ENCODE measurements around the gene INTS1.

INTS1 gene

GRCh38 chr7:1542329-1542728, 38.1 kb upstream of the INTS1 start:
- Histone ChIP-seq H3K4me1 (ENCODE audit: low read depth, poor library complexity, severe bottlenecking) (no peaks in the 10 kb centered on the region), H3K79me2 (ENCODE audit: insufficient read depth, low read depth) (peaks cover 9% of the 10 kb centered on the region; the same call in 1 of the 2 replicates), H3K27ac (no peak overlapping the region), H3K36me3 (ENCODE audit: insufficient read depth) (no peaks in the 10 kb centered on the region), H3K4me3 (IDR thresholded peaks at IDR 0.05; ENCODE audit: insufficient read depth, low read depth, low read length) (no peak overlapping the region), H3K27me3 (ENCODE audit: insufficient read depth, low read depth) (no peaks in the 10 kb centered on the region), H4K20me1 (ENCODE audit: insufficient read depth) (no peaks in the 10 kb centered on the region), H2AFZ (ENCODE audit: low read depth) (no peak overlapping the region), H3K9ac (no peak overlapping the region), H3K4me2 (no peak overlapping the region)
- no peak for TF ChIP-seq CTCF (conservative IDR thresholded peaks at IDR 0.05; ENCODE audit: low read depth, low read length)

DNA sequence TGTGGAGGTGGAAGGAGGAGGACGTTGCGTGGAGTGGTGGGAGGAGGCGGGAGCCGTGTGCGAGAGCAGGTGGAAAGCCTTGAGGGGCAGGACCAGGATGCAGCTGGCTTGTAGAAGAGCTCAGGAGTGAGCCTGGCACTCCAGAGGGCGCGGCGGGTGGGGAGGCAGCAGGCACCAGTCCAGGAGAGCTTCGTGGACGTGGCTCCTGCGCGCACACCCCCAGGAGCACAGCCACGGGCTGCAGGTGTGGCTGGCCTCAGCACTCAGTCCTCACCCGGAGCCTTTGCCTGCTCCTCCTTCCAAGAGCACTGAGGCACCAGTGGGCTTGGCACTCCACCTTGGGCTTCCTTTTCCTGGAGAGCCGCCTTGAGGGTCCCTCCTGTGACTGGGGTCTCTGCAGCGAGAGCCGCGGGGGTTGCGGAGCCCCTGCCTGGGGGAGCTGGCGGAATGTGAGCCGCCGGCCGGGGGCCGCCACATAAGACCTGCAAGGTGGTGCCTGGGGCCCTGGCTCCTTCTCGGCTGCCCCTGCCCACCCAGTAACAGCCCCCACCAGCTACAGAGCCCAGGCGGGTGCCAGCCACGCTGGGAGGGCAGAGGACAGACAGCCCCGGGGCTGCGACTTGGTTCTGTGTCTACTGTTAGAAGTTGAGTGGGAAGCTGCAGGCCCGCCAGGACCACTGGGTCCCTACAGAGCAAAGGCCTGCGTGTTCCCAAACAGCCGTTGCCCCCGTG, 37.4 kb upstream of the INTS1 start:
- no peak overlapping the region for H3K9ac ChIP-seq
- no peak overlapping the region for H3K4me2 ChIP-seq
- no peak for TF ChIP-seq CTCF (conservative IDR thresholded peaks at IDR 0.05; ENCODE audit: low read depth, low read length)
- no peaks in the 10 kb centered on the region for H3K27me3 ChIP-seq (ENCODE audit: insufficient read depth, low read depth)
- no peaks in the 10 kb centered on the region for H4K20me1 ChIP-seq (ENCODE audit: insufficient read depth)
- H3K4me3 ChIP-seq (IDR thresholded peaks at IDR 0.05; ENCODE audit: insufficient read depth, low read depth, low read length), result no peak overlapping the region
- peaks cover 16% of the 10 kb centered on the region; the same call in 1 of the 2 replicates for H3K79me2 ChIP-seq (ENCODE audit: insufficient read depth, low read depth)
- no peak overlapping the region for H2AFZ ChIP-seq (ENCODE audit: low read depth)
- no peaks in the 10 kb centered on the region for H3K36me3 ChIP-seq (ENCODE audit: insufficient read depth)
- H3K4me1 ChIP-seq (ENCODE audit: low read depth, poor library complexity, severe bottlenecking), result no peaks in the 10 kb centered on the region
- no peak overlapping the region for H3K27ac ChIP-seq

GRCh38 chr7:1540776-1541271, 36.6 kb upstream of the INTS1 start:
- H3K79me2 ChIP-seq (ENCODE audit: insufficient read depth, low read depth), result peaks cover 22% of the 10 kb centered on the region; the same call in 1 of the 2 replicates
- H3K4me3 ChIP-seq (IDR thresholded peaks at IDR 0.05; ENCODE audit: insufficient read depth, low read depth, low read length), result no peak overlapping the region
- no peak for TF ChIP-seq CTCF (conservative IDR thresholded peaks at IDR 0.05; ENCODE audit: low read depth, low read length)
- no peaks in the 10 kb centered on the region for H4K20me1 ChIP-seq (ENCODE audit: insufficient read depth)
- no peak overlapping the region for H2AFZ ChIP-seq (ENCODE audit: low read depth)
- no peaks in the 10 kb centered on the region; the same call in 1 of the 2 replicates for H3K36me3 ChIP-seq (ENCODE audit: insufficient read depth)
- no peak overlapping the region for H3K27ac ChIP-seq
- no peaks in the 10 kb centered on the region for H3K27me3 ChIP-seq (ENCODE audit: insufficient read depth, low read depth)
- H3K4me2 ChIP-seq, result no peak overlapping the region
- no peak overlapping the region for H3K9ac ChIP-seq
- no peaks in the 10 kb centered on the region for H3K4me1 ChIP-seq (ENCODE audit: low read depth, poor library complexity, severe bottlenecking)

GRCh38 chr7:1539882-1540775, 35.9 kb upstream of the INTS1 start:
- H3K36me3 ChIP-seq (ENCODE audit: insufficient read depth), result no peaks in the 10 kb centered on the region; the same call in 1 of the 2 replicates
- H3K4me1 ChIP-seq (ENCODE audit: low read depth, poor library complexity, severe bottlenecking), result no peaks in the 10 kb centered on the region
- H3K4me2 ChIP-seq, result no peak overlapping the region
- no peak overlapping the region for H3K4me3 ChIP-seq (IDR thresholded peaks at IDR 0.05; ENCODE audit: insufficient read depth, low read depth, low read length)
- no peak overlapping the region for H2AFZ ChIP-seq (ENCODE audit: low read depth)
- no peak for TF ChIP-seq CTCF (conservative IDR thresholded peaks at IDR 0.05; ENCODE audit: low read depth, low read length)
- H3K9ac ChIP-seq, result no peak overlapping the region
- H3K79me2 ChIP-seq (ENCODE audit: insufficient read depth, low read depth), result peaks cover 29% of the 10 kb centered on the region; the same call in 1 of the 2 replicates
- no peaks in the 10 kb centered on the region for H3K27me3 ChIP-seq (ENCODE audit: insufficient read depth, low read depth)
- H4K20me1 ChIP-seq (ENCODE audit: insufficient read depth), result no peaks in the 10 kb centered on the region
- no peak overlapping the region for H3K27ac ChIP-seq
